Activated CD8-positive, alpha-beta memory T cell treated with anti-CD3 and anti-CD28 coated beads, Interleukin-2, amount 50 U/mL, for 24 hours (primary cell): Measurements from ENCODE around the gene DLD.
"Not testable (repeated sequence)": the region's sequence is repeated elsewhere in the genome, so short reads cannot be mapped to it uniquely, and the experiment has no call there.

ENCODE experiments used
- DNase-seq: peaks from one replicate; pipeline ENCODE4 v3.0.0-alpha.2; 2020; ENCODE audit errors: extremely low read depth

The DLD gene

GRCh38 chr7:107917763-107918651, 27.0 kb downstream of the DLD start:
- no peak for DNase-seq

GRCh38 chr7:107918948-107919347, 28.0 kb downstream of the DLD start:
- no peak for DNase-seq

DNA sequence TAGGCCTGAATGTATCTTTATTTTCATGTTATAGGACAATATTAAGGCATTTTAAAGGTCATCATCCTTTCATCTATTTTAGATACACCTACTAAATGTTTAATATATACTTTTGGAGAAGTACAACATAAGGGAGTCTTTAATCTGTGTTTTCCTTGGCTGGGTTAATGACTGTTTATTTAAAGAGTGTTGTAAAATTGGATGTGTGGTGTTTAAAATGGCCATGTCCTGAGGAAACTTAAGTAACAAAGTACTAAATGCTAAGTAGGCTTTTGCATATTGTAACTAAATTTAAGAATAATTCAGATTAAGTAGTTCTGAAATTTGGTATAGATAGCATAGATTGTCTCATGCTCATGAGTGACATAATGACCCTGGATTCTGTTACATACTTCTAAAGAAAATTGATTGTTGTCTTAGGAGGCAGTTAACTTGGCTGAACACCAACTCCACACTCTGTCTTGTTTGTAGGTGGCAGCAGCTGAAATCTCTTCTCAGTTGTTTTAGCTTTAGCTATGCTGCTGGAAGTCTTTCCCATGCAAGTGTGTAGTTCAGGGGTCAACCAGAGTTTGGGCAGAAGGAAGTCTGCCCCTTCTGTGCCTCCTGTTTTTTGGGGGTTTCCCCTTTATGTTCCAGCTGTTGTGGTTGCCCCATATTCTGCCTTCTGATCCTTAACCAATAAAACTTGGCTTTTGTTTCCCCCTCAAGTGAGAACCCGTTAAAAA, 29.2 kb downstream of the DLD start:
- no peak for DNase-seq

DNA sequence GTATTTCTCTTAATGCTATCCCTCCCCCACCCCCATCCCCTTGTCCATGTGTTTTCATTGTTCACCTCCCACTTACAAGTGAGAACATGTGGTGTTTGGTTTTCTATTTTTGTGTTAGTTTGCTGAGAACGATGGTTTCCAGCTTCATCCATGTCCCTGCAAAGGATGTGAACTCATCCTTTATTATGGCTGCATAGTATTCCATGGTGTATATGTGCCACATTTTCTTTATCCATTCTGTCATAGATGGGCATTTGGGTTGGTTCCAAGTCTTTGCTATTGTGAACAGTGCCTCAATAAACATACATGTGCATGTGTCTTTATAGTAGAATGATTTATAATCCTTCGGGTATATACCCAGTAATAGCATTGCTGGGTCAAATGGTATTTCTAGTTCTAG, 30.8 kb downstream of the DLD start:
- DNase-seq = not testable (repeated sequence)

GRCh38 chr7:107922886-107923285, 31.9 kb downstream of the DLD start:
- DNase-seq = no peak

GRCh38 chr7:107924841-107925504, 34.0 kb downstream of the DLD start:
- no peak for DNase-seq

- DNase-seq = no peak
Measured at GRCh38 chr7:107926481-107926880, 35.5 kb downstream of the DLD start.

GRCh38 chr7:107931740-107932515, 40.9 kb downstream of the DLD start:
- no peak for DNase-seq

GRCh38 chr7:107932805-107933204, 41.8 kb downstream of the DLD start:
- no peak for DNase-seq

DNA sequence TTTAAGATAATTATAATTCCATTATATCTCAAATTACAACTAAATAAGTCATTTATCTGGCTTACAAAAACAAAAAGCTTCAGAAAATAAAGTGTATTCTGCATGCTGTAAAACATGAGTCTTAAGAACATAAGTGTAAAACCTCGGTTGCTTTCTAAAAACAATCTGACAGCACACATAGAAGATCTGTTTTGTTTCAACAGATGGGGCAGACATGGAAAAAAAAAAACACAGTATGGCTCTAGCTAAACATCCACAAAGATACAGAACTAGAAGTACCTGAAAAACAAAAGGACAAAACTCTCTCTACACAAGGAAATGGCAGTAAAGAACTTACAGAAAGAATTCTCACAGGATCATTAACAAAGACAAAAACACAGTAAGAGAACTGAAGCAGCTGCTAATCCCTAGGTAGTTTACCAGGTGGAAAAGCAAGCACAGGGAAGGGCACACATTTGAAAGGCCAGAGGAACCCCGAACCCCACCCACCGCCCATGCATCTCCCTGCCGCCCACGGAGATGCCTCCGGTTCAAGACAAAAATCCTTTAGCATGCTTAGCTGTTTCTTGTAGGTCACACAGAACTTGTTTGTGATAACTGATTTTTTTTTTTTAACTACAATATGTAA, 42.5 kb downstream of the DLD start:
- no peak for DNase-seq

GRCh38 chr7:107934991-107935770, 44.2 kb downstream of the DLD start:
- DNase-seq = no peak

GRCh38 chr7:107936312-107936711, 45.3 kb downstream of the DLD start:
- DNase-seq = no peak

DNA sequence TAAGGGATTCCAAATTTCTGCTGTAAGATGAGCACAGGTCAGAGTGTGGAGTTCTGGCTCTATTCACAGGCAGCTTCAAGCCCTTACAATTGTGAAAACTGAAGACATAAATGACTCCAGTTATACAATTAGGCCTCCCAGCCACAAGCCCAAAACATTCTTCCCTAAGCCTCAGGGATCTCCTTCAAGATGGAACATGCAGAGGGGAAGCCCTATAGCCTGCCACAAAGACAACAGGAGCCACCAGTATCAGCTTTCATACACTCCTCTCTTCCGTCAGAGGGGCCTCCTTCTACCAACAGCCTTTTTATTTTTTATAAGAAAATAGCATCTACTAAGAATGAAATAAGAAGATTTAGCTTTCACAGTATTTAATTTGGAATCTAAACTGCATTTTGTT, 46.5 kb downstream of the DLD start:
- DNase-seq = no peak

DNA sequence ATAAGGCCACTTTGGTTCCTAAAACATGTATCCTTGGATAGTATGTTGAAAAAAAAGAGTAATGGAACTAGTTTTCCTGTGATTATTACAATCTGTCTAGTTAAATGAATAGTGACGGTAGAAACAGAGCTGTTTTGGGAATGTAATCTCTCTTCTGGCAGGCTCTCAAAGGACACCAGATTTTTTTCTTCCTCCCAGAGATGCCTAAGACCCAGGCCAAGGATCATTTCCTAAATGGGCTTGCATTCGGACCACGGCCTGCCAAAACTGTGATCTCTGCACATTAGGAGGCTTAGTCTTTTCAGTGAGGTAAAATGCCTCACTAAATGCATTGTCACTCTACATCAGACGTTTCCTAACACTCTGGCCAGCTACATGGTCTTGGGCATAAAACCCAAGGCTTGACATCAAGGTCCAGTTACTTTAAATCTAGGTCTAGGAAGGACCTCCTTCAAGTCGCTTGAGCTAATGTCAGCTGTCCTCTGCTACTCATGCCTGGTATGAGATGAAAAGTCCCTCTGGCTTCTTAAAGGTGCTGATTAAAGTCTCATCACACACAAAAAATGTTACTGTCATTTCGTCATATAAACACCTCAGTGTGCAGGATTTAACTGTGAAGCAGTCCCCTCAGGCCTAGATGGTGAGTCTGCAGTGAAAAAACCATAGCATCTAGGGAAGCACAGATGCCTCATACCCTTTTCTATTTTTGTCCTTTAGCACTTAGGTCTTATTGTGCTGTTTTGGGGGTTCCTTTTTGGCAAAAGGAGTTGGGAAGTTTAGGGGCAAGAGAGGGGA, 47.7 kb downstream of the DLD start:
- no peak for DNase-seq

GRCh38 chr7:107939573-107940489, 48.8 kb downstream of the DLD start:
- DNase-seq = no peak

DNA sequence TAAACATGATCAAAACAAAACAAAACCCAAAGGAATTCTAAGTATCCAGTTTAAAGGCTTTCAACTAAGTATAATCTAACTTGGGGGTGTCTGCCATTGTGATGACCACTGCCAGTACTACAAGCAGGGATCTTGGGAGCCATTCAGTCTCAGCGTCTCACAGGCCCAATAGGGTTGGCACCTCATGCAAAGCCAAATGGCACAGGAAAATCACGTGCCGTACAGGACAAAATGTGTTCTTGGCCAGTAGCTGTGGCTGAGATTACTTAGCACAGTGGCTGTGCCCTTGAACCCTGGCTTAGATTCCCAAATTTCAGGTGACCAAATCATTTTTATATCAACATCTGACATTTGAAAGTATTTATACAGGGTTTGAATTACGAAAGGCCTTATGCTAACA, 50.0 kb downstream of the DLD start:
- no peak for DNase-seq

- DNase-seq = no peak
Measured at GRCh38 chr7:107943018-107943417, 52.0 kb downstream of the DLD start.

DNA sequence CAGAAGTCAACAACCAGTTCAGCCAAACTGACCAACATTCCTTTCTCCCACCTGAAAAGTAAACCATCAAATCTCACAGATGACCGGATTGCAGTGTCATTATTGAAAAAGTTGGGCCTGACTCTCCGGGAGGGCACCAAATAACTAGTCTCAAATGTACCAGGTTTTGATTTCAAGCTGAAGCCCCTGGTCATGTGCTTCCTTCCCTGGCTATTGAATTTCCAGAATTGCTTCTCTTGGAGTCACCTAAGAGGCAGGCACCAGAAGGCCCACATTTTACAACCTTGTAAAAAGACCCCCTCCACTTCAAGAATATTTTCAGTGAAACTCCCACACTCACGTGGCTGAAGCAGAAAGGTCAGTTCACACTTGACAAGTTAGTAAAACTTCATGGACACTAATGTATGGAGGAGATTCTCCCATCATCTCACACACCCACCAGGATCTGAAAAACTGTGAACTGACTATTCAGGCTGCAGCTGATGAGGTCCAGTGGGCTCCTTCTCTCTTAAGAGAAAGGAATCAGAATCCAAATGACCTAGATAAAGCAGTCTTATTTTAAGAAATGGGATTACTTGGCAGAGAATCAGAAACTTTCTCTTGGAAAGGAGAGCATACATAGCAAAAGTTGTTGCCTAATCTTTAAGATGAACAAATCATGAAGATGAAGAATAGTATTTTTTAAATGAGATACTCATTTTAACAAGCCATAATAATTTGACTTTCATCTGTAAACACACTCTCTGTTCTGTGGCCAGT, 53.6 kb downstream of the DLD start:
- no peak for DNase-seq
